ENCODE data around the gene B4GALT5.

B4GALT5 gene

DNA sequence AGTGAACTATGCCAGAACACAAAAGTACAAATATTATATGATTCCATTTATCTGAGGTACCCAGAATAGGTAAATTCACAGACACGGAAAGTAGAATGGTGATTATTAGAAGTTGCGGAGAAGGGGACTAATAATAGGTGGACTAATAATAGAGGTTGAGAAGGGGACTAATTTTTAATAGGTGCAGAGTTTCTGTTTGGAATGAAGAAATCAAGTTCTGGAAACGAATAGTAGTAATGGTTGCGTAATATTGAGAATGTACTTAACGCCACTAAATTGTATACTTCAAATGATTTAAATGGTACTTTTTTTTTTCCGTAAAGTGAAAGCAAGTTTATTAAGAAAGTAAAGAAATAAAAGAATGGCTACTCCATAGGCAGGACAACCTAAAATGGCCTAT, 33.2 kb downstream of the B4GALT5 start:
- no CpG with 5 or more reads among the region's 6 CpGs for WGBS (ENCODE audit: extremely low coverage, insufficient coverage, insufficient read length)
- Histone ChIP-seq H4K8ac (ENCODE audit: low read depth, low read length) (no peak overlapping the region), H3K4me3 (ENCODE audit: low read depth, low read length) (no peak overlapping the region), H3K36me3 (ENCODE audit: control insufficient read depth in 1 of 2, insufficient read depth in 2 of 2, low read length in 2 of 2) (no peaks in the 10 kb centered on the region), H3K79me1 (ENCODE audit: low read length) (peaks cover 11% of the 10 kb centered on the region), H2BK5ac (ENCODE audit: low read depth, low read length, poor library complexity) (no peak overlapping the region), H3K23ac (ENCODE audit: low read length) (no peak overlapping the region), H3K9me3 (ENCODE audit: insufficient read depth, low read depth, low read length) (no peaks in the 10 kb centered on the region), H3K27me3 (ENCODE audit: insufficient read depth, low read length) (no peaks in the 10 kb centered on the region), H3K4me1 (ENCODE audit: control insufficient read depth in 1 of 2, insufficient read depth in 2 of 2, low read length in 2 of 2) (peaks cover 21 to 29% of the 10 kb centered on the region in 2 experiments), H4K12ac (ENCODE audit: low read depth, low read length) (no peak overlapping the region), H2AK5ac (ENCODE audit: low read length) (no peak overlapping the region), H3K18ac (ENCODE audit: low read length) (no peak overlapping the region), H3K14ac (ENCODE audit: low read length) (no peak overlapping the region), H4K91ac (ENCODE audit: low read depth, low read length) (no peak overlapping the region), H3K27ac (ENCODE audit: low read depth, low read length) (no peak overlapping the region), H3K9ac (ENCODE audit: low read length) (no peak overlapping the region), H3K4me2 (ENCODE audit: low read length) (no peak overlapping the region), H2BK120ac (ENCODE audit: insufficient read depth, low read length, poor library complexity) (no peak overlapping the region), H2BK12ac (ENCODE audit: low read length) (no peak overlapping the region), H3K4ac (ENCODE audit: low read depth, low read length) (no peak overlapping the region), H2AFZ (ENCODE audit: insufficient read depth, low read length, poor library complexity) (no peak overlapping the region), H3K79me2 (ENCODE audit: control insufficient read depth, insufficient read depth, low read length, poor library complexity) (peaks cover 10% of the 10 kb centered on the region)
- no peak for DNase-seq

DNA sequence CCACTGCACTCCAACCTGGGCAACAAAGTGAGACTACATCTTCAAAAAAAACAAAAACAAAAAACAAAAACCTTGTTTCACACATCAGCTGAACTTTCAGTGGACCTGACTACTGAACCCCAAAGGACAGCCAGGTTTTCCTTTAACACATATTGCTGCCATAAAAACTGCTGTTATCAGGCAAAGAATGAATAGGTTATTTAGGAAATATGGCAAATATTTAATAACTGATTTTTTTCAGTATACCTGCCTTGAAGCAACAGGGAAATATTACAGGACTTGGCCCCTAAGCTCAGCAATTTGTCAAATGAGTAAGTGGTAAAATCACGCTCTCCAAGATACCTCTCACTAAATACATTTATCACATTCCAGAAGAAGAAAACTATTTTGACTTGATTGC, 34.0 kb downstream of the B4GALT5 start:
- H3K4me1 ChIP-seq (ENCODE audit: control insufficient read depth in 1 of 2, insufficient read depth in 2 of 2, low read length in 2 of 2), result peaks cover 28 to 35% of the 10 kb centered on the region in 2 experiments
- no peaks in the 10 kb centered on the region for H3K27me3 ChIP-seq (ENCODE audit: insufficient read depth, low read length)
- H3K9ac ChIP-seq (ENCODE audit: low read length), result no peak overlapping the region
- no peak overlapping the region for H2AK5ac ChIP-seq (ENCODE audit: low read length)
- H4K8ac ChIP-seq (ENCODE audit: low read depth, low read length), result no peak overlapping the region
- H2AFZ ChIP-seq (ENCODE audit: insufficient read depth, low read length, poor library complexity), result no peak overlapping the region
- H3K36me3 ChIP-seq (ENCODE audit: control insufficient read depth in 1 of 2, insufficient read depth in 2 of 2, low read length in 2 of 2), result no peaks in the 10 kb centered on the region
- peaks cover 7% of the 10 kb centered on the region for H3K79me2 ChIP-seq (ENCODE audit: control insufficient read depth, insufficient read depth, low read length, poor library complexity)
- H2BK120ac ChIP-seq (ENCODE audit: insufficient read depth, low read length, poor library complexity), result no peak overlapping the region
- peak overlapping the region; percentile 44 for H3K4ac ChIP-seq (ENCODE audit: low read depth, low read length)
- no peak overlapping the region for H3K23ac ChIP-seq (ENCODE audit: low read length)
- peaks cover 10% of the 10 kb centered on the region for H3K79me1 ChIP-seq (ENCODE audit: low read length)
- WGBS (ENCODE audit: extremely low coverage, insufficient coverage, insufficient read length), result no CpG with 5 or more reads among the region's 1 CpG
- DNase-seq, result peak in 1 of 2 donors; percentile 56
- no peak overlapping the region for H3K4me3 ChIP-seq (ENCODE audit: low read depth, low read length)
- H3K14ac ChIP-seq (ENCODE audit: low read length), result no peak overlapping the region
- no peak overlapping the region for H2BK5ac ChIP-seq (ENCODE audit: low read depth, low read length, poor library complexity)
- no peak overlapping the region for H3K4me2 ChIP-seq (ENCODE audit: low read length)
- no peak overlapping the region for H4K12ac ChIP-seq (ENCODE audit: low read depth, low read length)
- no peak overlapping the region for H3K18ac ChIP-seq (ENCODE audit: low read length)
- H4K91ac ChIP-seq (ENCODE audit: low read depth, low read length), result no peak overlapping the region
- H3K27ac ChIP-seq (ENCODE audit: low read depth, low read length), result no peak overlapping the region
- no peaks in the 10 kb centered on the region for H3K9me3 ChIP-seq (ENCODE audit: insufficient read depth, low read depth, low read length)
- no peak overlapping the region for H2BK12ac ChIP-seq (ENCODE audit: low read length)

DNA sequence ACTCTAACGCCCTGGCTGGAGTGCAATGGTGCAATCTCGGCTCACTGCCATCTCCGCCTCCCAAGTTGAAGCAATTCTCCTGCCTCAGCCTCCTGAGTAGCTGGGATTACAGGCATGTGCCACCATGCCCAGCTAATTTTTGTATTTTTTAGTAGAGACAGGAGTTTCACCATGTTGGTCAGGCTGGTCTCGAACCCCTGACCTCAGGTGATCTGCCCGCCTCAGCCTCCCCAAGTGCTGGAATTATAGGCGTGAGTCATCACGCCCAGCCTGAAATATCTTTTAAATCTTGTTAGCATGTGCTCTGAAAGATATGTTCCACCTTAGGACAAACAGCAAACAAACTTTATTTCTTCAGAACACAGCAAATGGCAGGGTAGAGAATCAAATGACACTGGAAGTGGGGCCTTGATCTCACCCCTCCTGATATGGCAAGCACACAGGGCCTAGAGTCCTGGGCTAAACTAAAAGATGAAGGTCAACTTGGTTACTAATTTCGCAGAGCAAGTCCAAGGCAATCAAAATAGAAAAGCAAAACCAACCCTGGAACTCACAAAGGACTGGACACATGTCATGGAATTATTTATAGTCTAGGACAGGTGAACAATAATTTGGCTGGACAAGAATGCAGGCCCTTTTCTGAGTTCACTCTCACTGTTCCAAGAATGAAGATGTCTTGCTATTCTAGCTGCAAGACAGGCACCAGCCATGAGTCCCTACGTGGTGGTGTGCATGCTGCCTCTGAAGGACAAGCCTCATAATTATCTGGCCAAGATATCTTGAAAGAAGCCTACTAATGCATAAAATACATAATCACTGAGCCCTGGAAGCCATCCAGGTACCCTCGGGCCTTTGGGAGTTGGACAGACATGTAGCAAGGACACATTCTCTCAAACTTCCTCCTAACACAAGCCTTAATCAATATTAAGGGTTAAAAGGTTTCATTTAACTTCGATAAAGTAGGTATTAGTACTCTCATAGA, 35.6 kb downstream of the B4GALT5 start:
- no peak overlapping the region for H3K23ac ChIP-seq (ENCODE audit: low read length)
- no CpG with 5 or more reads among the region's 11 CpGs for WGBS (ENCODE audit: extremely low coverage, insufficient coverage, insufficient read length)
- H4K12ac ChIP-seq (ENCODE audit: low read depth, low read length), result no peak overlapping the region
- H3K36me3 ChIP-seq (ENCODE audit: control insufficient read depth in 1 of 2, insufficient read depth in 2 of 2, low read length in 2 of 2), result no peaks in the 10 kb centered on the region
- H3K4me1 ChIP-seq (ENCODE audit: control insufficient read depth in 1 of 2, insufficient read depth in 2 of 2, low read length in 2 of 2), result peaks cover 28 to 38% of the 10 kb centered on the region in 2 experiments
- H3K79me2 ChIP-seq (ENCODE audit: control insufficient read depth, insufficient read depth, low read length, poor library complexity), result peaks cover 6% of the 10 kb centered on the region
- H2AK5ac ChIP-seq (ENCODE audit: low read length), result no peak overlapping the region
- DNase-seq, result peak; percentile 16 to 43
- no peak overlapping the region for H3K9ac ChIP-seq (ENCODE audit: low read length)
- no peak overlapping the region for H4K91ac ChIP-seq (ENCODE audit: low read depth, low read length)
- no peak overlapping the region for H4K8ac ChIP-seq (ENCODE audit: low read depth, low read length)
- H3K4me3 ChIP-seq (ENCODE audit: low read depth, low read length), result no peak overlapping the region
- no peak overlapping the region for H2BK120ac ChIP-seq (ENCODE audit: insufficient read depth, low read length, poor library complexity)
- peaks cover 10% of the 10 kb centered on the region for H3K79me1 ChIP-seq (ENCODE audit: low read length)
- H3K9me3 ChIP-seq (ENCODE audit: insufficient read depth, low read depth, low read length), result no peaks in the 10 kb centered on the region
- H2BK5ac ChIP-seq (ENCODE audit: low read depth, low read length, poor library complexity), result no peak overlapping the region
- H3K27ac ChIP-seq (ENCODE audit: low read depth, low read length), result no peak overlapping the region
- no peak overlapping the region for H2BK12ac ChIP-seq (ENCODE audit: low read length)
- H3K18ac ChIP-seq (ENCODE audit: low read length), result no peak overlapping the region
- peak overlapping the region; percentile 53 for H3K4ac ChIP-seq (ENCODE audit: low read depth, low read length)
- H3K14ac ChIP-seq (ENCODE audit: low read length), result no peak overlapping the region
- no peaks in the 10 kb centered on the region for H3K27me3 ChIP-seq (ENCODE audit: insufficient read depth, low read length)
- no peak overlapping the region for H2AFZ ChIP-seq (ENCODE audit: insufficient read depth, low read length, poor library complexity)
- H3K4me2 ChIP-seq (ENCODE audit: low read length), result no peak overlapping the region

GRCh38 chr20:49676581-49677291, 36.9 kb downstream of the B4GALT5 start:
- H2AFZ ChIP-seq (ENCODE audit: insufficient read depth, low read length, poor library complexity), result peak overlapping the region; percentile 37
- H3K9me3 ChIP-seq (ENCODE audit: insufficient read depth, low read depth, low read length), result no peaks in the 10 kb centered on the region
- no peaks in the 10 kb centered on the region for H3K27me3 ChIP-seq (ENCODE audit: insufficient read depth, low read length)
- H4K91ac ChIP-seq (ENCODE audit: low read depth, low read length), result peak overlapping the region; percentile 19
- no peaks in the 10 kb centered on the region for H3K36me3 ChIP-seq (ENCODE audit: control insufficient read depth in 1 of 2, insufficient read depth in 2 of 2, low read length in 2 of 2)
- peak overlapping the region; percentile 85 for H3K4ac ChIP-seq (ENCODE audit: low read depth, low read length)
- H3K4me2 ChIP-seq (ENCODE audit: low read length), result no peak overlapping the region
- peak overlapping the region; percentile 16 for H2BK120ac ChIP-seq (ENCODE audit: insufficient read depth, low read length, poor library complexity)
- no CpG with 5 or more reads among the region's 6 CpGs for WGBS (ENCODE audit: extremely low coverage, insufficient coverage, insufficient read length)
- H4K8ac ChIP-seq (ENCODE audit: low read depth, low read length), result no peak overlapping the region
- peak overlapping the region; percentile 4 for H2BK5ac ChIP-seq (ENCODE audit: low read depth, low read length, poor library complexity)
- peak overlapping the region; percentile 21 for H2BK12ac ChIP-seq (ENCODE audit: low read length)
- H3K9ac ChIP-seq (ENCODE audit: low read length), result no peak overlapping the region
- no peak overlapping the region for H4K12ac ChIP-seq (ENCODE audit: low read depth, low read length)
- H3K14ac ChIP-seq (ENCODE audit: low read length), result no peak overlapping the region
- no peak overlapping the region for H3K23ac ChIP-seq (ENCODE audit: low read length)
- peak in 1 of 2 donors; percentile 60 for DNase-seq
- H3K4me1 ChIP-seq (ENCODE audit: control insufficient read depth in 1 of 2, insufficient read depth in 2 of 2, low read length in 2 of 2), result peaks cover 22 to 30% of the 10 kb centered on the region in 2 experiments
- peaks cover 4% of the 10 kb centered on the region for H3K79me2 ChIP-seq (ENCODE audit: control insufficient read depth, insufficient read depth, low read length, poor library complexity)
- H3K18ac ChIP-seq (ENCODE audit: low read length), result no peak overlapping the region
- no peak overlapping the region for H2AK5ac ChIP-seq (ENCODE audit: low read length)
- peaks cover 4% of the 10 kb centered on the region for H3K79me1 ChIP-seq (ENCODE audit: low read length)
- H3K4me3 ChIP-seq (ENCODE audit: low read depth, low read length), result no peak overlapping the region
- peak overlapping the region; percentile 2 for H3K27ac ChIP-seq (ENCODE audit: low read depth, low read length)
